H1 (cell line): ENCODE measurements around the gene BEST2. TPM values are rescaled to one million over a fixed set of nuclear protein-coding genes. Genes with fewer than 3 reads are reported as not detected.

Source experiments
- CHD7 ChIP-seq: fragments of 300-600 bp; sonication (generic); IDR thresholded peaks from 2 replicates; pipeline ENCODE4 v1.7.1; 2012; ENCODE audit warnings: low read length, moderate library complexity, mild to moderate bottlenecking, inconsistent platforms; ENCODE audit not compliant: insufficient replicate concordance
- polyA plus RNA-seq, 7 experiments: library from polyadenylated mRNA; depleted of rRNA in 3 of 7; stranded (reverse) in 5 of 7; unstranded in 2 of 7; fragments of >200 nt in 5 of 7; fragments of 200-250 nt in 2 of 7; gene quantifications; 1 replicate in 5 of 7; 2 replicates in 1 of 7; 4 replicates in 1 of 7; pipeline versions ENCODE4 v1.2.1 to v1.2.3, GENCODE V29; 2011 to 2013; ENCODE audit warnings: missing spikeins in 2 of 7, mixed read lengths in 2 of 7
- total RNA-seq: library from RNA; stranded (reverse); fragmentation: NEBNext Ultra II Directional; extraction: Animal tissue kit (Norgen Biotek cat#: 25700); gene quantifications from 2 replicates; pipeline ENCODE4 v1.2.1, GENCODE V29; 2021

The BEST2 gene
- total and polyA plus RNA-seq, 2 of the 8 experiments (the other 6 are each of a cell fraction or from before 2014, with no cell fraction given) = 4.6 to 7.3 TPM

DNA sequence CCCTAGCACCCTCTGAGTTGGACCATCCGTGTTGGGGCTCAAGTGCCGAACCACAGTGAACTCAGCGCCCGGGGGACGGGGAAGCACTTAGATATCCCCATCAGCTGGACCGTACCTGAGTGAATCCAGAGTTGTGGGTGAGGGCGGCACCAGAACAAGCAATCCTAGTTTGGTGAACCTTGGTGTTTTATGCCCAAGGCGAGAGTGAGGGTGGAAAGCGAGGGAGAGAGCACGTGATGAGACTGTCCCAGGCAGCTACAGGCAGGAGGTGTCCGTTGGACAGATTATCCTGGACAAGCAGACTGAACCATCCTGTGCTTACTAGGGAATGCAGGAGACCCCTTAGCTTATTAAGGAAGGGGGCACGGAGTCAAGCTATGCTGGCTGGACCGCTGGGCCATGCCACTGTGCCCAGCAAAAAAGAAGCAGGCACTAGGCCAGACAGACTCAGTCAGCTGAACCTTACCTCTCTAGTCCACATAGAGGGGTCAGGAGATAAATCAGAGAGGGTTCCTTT, 13.7 kb upstream of the BEST2 start (continued):
- TF ChIP-seq CHD7 = no peak
- TF ChIP-seq, all 59 proteins: peak for 0
